CD14-positive monocyte (primary cell): ENCODE results near the gene IFNA2. TPM values are rescaled to one million over a fixed set of nuclear protein-coding genes. Genes with fewer than 3 reads are reported as not detected.

Experiments used
- DNase-seq, 3 donors: peaks; one replicate each; pipeline ENCODE4 v3.0.0-alpha.2; 2011 to 2022
- H2AFZ ChIP-seq: 2 replicates; pipeline ENCODE4 v1.6.0; 2012; ENCODE audit warnings: mild to moderate bottlenecking, low read depth, low read length, inconsistent platforms; ENCODE audit not compliant: insufficient read depth, poor library complexity, severe bottlenecking
- H3K27ac ChIP-seq, 2 donors: 1 replicate in 1 of 2; 2 replicates in 1 of 2; pipeline ENCODE4 v1.5.1; 2012 to 2013; ENCODE audit warnings: low read length in 2 of 2, control low read depth in 1 of 2, inconsistent platforms in 1 of 2, low read depth in 1 of 2, mild to moderate bottlenecking in 1 of 2
- H3K27me3 ChIP-seq, 2 donors: one replicate each; pipeline versions ENCODE4 v1.6.0 to v1.6.1; 2011 to 2013; ENCODE audit warnings: low read length in 2 of 2; ENCODE audit not compliant: control insufficient read depth in 2 of 2, insufficient read depth in 2 of 2
- H3K36me3 ChIP-seq, 2 donors: replicated peaks in 1 of 2; 1 replicate in 1 of 2; 2 replicates in 1 of 2; pipeline versions ENCODE4 v1.5.1 to v1.6.1; 2012 to 2013; ENCODE audit warnings: low read length in 2 of 2, control low read depth in 1 of 2, inconsistent platforms in 1 of 2, mild to moderate bottlenecking in 1 of 2; ENCODE audit not compliant: insufficient read depth in 2 of 2, control insufficient read depth in 1 of 2
- H3K4me1 ChIP-seq, 2 donors: 1 replicate in 1 of 2; 2 replicates in 1 of 2; pipeline versions ENCODE4 v1.5.1 to v1.6.1; 2012 to 2013; ENCODE audit warnings: low read length in 2 of 2, control low read depth in 1 of 2, inconsistent platforms in 1 of 2, mild to moderate bottlenecking in 1 of 2, moderate library complexity in 1 of 2; ENCODE audit not compliant: insufficient read depth in 2 of 2, control insufficient read depth in 1 of 2
- H3K4me2 ChIP-seq: replicated peaks from 2 replicates; pipeline ENCODE3; 2012; ENCODE audit warnings: low read length, moderate library complexity, mild to moderate bottlenecking; ENCODE audit not compliant: poor library complexity, severe bottlenecking; ENCODE audit errors: extremely low read depth
- H3K4me3 ChIP-seq, 3 experiments: fragments of 200-600 bp in 1 of 3; sonication (generic) in 1 of 3; replicated peaks in 1 of 3; 1 replicate in 2 of 3; 2 replicates in 1 of 3; pipeline ENCODE4 v1.5.1; 2011 to 2013; ENCODE audit warnings: low read length in 3 of 3, mild to moderate bottlenecking in 3 of 3, control low read depth in 2 of 3, low read depth in 2 of 3, inconsistent platforms in 1 of 3, moderate library complexity in 1 of 3
- H3K79me2 ChIP-seq: 2 replicates; pipeline ENCODE4 v1.6.0; 2012; ENCODE audit warnings: mild to moderate bottlenecking, control low read depth, inconsistent platforms, low read length, moderate library complexity; ENCODE audit not compliant: insufficient read depth
- H3K9ac ChIP-seq: 2 replicates; pipeline ENCODE4 v1.6.0; 2017; ENCODE audit warnings: low read length, mild to moderate bottlenecking; ENCODE audit not compliant: insufficient read depth, poor library complexity, severe bottlenecking
- H3K9me3 ChIP-seq, 2 donors: replicated peaks in 1 of 2; 1 replicate in 1 of 2; 2 replicates in 1 of 2; pipeline versions ENCODE4 v1.5.1 to v1.6.1; 2012 to 2013; ENCODE audit warnings: low read length in 2 of 2, control low read depth in 1 of 2; ENCODE audit not compliant: control insufficient read depth in 1 of 2, insufficient read depth in 1 of 2
- H4K20me1 ChIP-seq: 2 replicates; pipeline ENCODE4 v1.6.0; 2012; ENCODE audit warnings: mild to moderate bottlenecking, low read length, control low read depth, moderate library complexity; ENCODE audit not compliant: insufficient read depth
- H3K27ac Mint-ChIP-seq, 7 donors: one replicate each; pipeline ENCODE4 v1.8.0; 2020; ENCODE audit warnings: mild to moderate bottlenecking in 7 of 7, mixed read lengths in 7 of 7, moderate library complexity in 6 of 7, inconsistent platforms in 2 of 7
- H3K27me3 Mint-ChIP-seq, 3 donors: one replicate each; pipeline ENCODE4 v1.8.0; 2021 to 2022; ENCODE audit warnings: low read depth in 3 of 3, mild to moderate bottlenecking in 3 of 3, mixed read lengths in 3 of 3, moderate library complexity in 3 of 3, inconsistent platforms in 1 of 3
- H3K36me3 Mint-ChIP-seq, 2 donors: one replicate each; pipeline ENCODE4 v1.8.0; 2020; ENCODE audit warnings: mixed read lengths in 2 of 2, inconsistent platforms in 1 of 2, mild to moderate bottlenecking in 1 of 2
- H3K4me1 Mint-ChIP-seq: one replicate; pipeline ENCODE4 v1.8.0; 2020; ENCODE audit warnings: mild to moderate bottlenecking, mixed read lengths
- H3K4me3 Mint-ChIP-seq, 2 donors: one replicate each; pipeline ENCODE4 v1.8.0; 2020; ENCODE audit warnings: mild to moderate bottlenecking in 2 of 2, mixed read lengths in 2 of 2, moderate library complexity in 1 of 2
- H3K9me3 Mint-ChIP-seq, 7 donors: one replicate each; pipeline ENCODE4 v1.8.0; 2020 to 2022; ENCODE audit warnings: mixed read lengths in 7 of 7, mild to moderate bottlenecking in 6 of 7, moderate library complexity in 6 of 7, inconsistent platforms in 2 of 7
- CTCF ChIP-seq: fragments of 200-600 bp; IDR thresholded peaks from one replicate; pipeline ENCODE4 v1.8.0; 2022; ENCODE audit warnings: antibody characterized with exemption, mild to moderate bottlenecking
- WGBS: methylation state at CpG from one replicate; pipeline ENCODE4 v1.1.5; 2013; ENCODE audit warnings: missing lambda C conversion rate; ENCODE audit not compliant: insufficient coverage; 5-methylcytosine and 5-hydroxymethylcytosine counted together
- intact Hi-C, 2 donors: fragments of 100-400 bp; cut with micrococcal nuclease; formaldehyde crosslinking; loops; one replicate each; pipeline versions ENCODE4 v1.15.0 to v1.15.1; 2023
- polyA plus RNA-seq, 3 donors: library from polyadenylated mRNA; depleted of rRNA in 1 of 3; unstranded in 2 of 3; stranded (reverse) in 1 of 3; fragments of 300-500 nt in 2 of 3; fragments of >200 nt in 1 of 3; fragmentation: Illumina TruSeq in 2 of 3; gene quantifications; 1 replicate in 2 of 3; 2 replicates in 1 of 3; pipeline ENCODE4 v1.2.3, GENCODE V29; 2012 to 2021

The IFNA2 gene
- polyA plus RNA-seq, 3 donors: not detected

- WGBS: 89% methylated on average over 4 of the region's 5 CpGs
- H3K4me3 Mint-ChIP-seq: no peak overlapping the region
- peaks cover 12% of the 10 kb centered on the region for H3K4me1 Mint-ChIP-seq
- TF ChIP-seq CTCF: no peak
- H3K4me3 ChIP-seq: no peak overlapping the region
- H3K27ac ChIP-seq: no peak overlapping the region
- intact Hi-C loops: no loop called here
- H3K9ac ChIP-seq: no peak overlapping the region
- no peak overlapping the region for H2AFZ ChIP-seq
- no peak overlapping the region for H3K4me2 ChIP-seq
- H3K9me3 Mint-ChIP-seq: no peaks in the 10 kb centered on the region
- H3K27me3 Mint-ChIP-seq: peaks cover 1 to 8% (median 2%) of the 10 kb centered on the region in 3 donors
- H3K79me2 ChIP-seq: no peaks in the 10 kb centered on the region
- no peaks in the 10 kb centered on the region for H3K27me3 ChIP-seq
- H3K9me3 ChIP-seq: no peaks in the 10 kb centered on the region
- H3K27ac Mint-ChIP-seq: no peak overlapping the region
- H3K36me3 ChIP-seq: no peaks in the 10 kb centered on the region
- no peaks in the 10 kb centered on the region for H3K36me3 Mint-ChIP-seq
- H4K20me1 ChIP-seq: no peaks in the 10 kb centered on the region
- H3K4me1 ChIP-seq: peaks cover 0 to 6% of the 10 kb centered on the region in 2 donors
- no peak for DNase-seq
Measured at GRCh38 chr9:21415493-21416267, 30.5 kb upstream of the IFNA2 start.

- no peaks in the 10 kb centered on the region for H3K79me2 ChIP-seq
- H3K36me3 ChIP-seq: no peaks in the 10 kb centered on the region
- no peaks in the 10 kb centered on the region for H3K36me3 Mint-ChIP-seq
- no peak overlapping the region for H3K27ac Mint-ChIP-seq
- H2AFZ ChIP-seq: no peak overlapping the region
- peaks cover 14% of the 10 kb centered on the region for H3K4me1 Mint-ChIP-seq
- WGBS: no CpG with 5 or more reads among the region's 2 CpGs
- no peak for TF ChIP-seq CTCF
- H3K27me3 Mint-ChIP-seq: peaks cover 1 to 4% (median 2%) of the 10 kb centered on the region in 3 donors
- no peaks in the 10 kb centered on the region for H3K9me3 Mint-ChIP-seq
- H3K27ac ChIP-seq: no peak overlapping the region
- no peak overlapping the region for H3K4me3 Mint-ChIP-seq
- H3K4me1 ChIP-seq: peaks cover 0 to 6% of the 10 kb centered on the region in 2 donors
- intact Hi-C loops: no loop called here
- no peak overlapping the region for H3K9ac ChIP-seq
- H3K4me2 ChIP-seq: no peak overlapping the region
- no peaks in the 10 kb centered on the region for H3K9me3 ChIP-seq
- no peak for DNase-seq
- H4K20me1 ChIP-seq: no peaks in the 10 kb centered on the region
- H3K27me3 ChIP-seq: no peaks in the 10 kb centered on the region
- no peak overlapping the region for H3K4me3 ChIP-seq
Measured at GRCh38 chr9:21414220-21414940, 29.2 kb upstream of the IFNA2 start.
